HepG2 (cell line): ENCODE data around the gene DAG1. TPM values are rescaled to one million over a fixed set of nuclear protein-coding genes. Genes with fewer than 3 reads are reported as not detected.

ENCODE experiments used
- ADNP ChIP-seq: sonication (generic); formaldehyde crosslinking; IDR thresholded peaks from 2 replicates; pipeline ENCODE4 v1.4.0; 2020; ENCODE audit warnings: missing genetic modification reagents
- CERS6 ChIP-seq: sonication (generic); formaldehyde crosslinking; IDR thresholded peaks from 2 replicates; pipeline ENCODE4 v1.5.0; 2020; ENCODE audit warnings: missing genetic modification reagents
- E2F5 ChIP-seq: sonication (generic); formaldehyde crosslinking; conservative IDR thresholded peaks from 2 replicates; pipeline ENCODE4 v1.4.0; 2020; ENCODE audit warnings: missing genetic modification reagents
- EP300 ChIP-seq, 3 experiments: sonication (generic) in 1 of 3; formaldehyde crosslinking in 1 of 3; IDR thresholded peaks; 2 replicates each; pipeline versions ENCODE4 v1.5.1 to v1.6.1; 2011 to 2020; ENCODE audit warnings: low read depth in 2 of 3, low read length in 2 of 3, borderline replicate concordance in 1 of 3, improper control_type of control experiment in 1 of 3, mild to moderate bottlenecking in 1 of 3, missing genetic modification reagents in 1 of 3, moderate library complexity in 1 of 3
- HMG20A ChIP-seq: IDR thresholded peaks from 2 replicates; pipeline ENCODE4 v1.6.1; 2016; ENCODE audit warnings: borderline replicate concordance
- HNF4A ChIP-seq: sonication (generic); formaldehyde crosslinking; IDR thresholded peaks from 2 replicates; pipeline ENCODE4 v1.4.0; 2020; ENCODE audit warnings: missing genetic modification reagents
- KMT2B ChIP-seq: IDR thresholded peaks from 2 replicates; pipeline ENCODE4 v1.6.1; 2016; ENCODE audit warnings: missing genetic modification reagents, missing compliant biosample characterization
- MED1 ChIP-seq: sonication (generic); formaldehyde crosslinking; IDR thresholded peaks from 2 replicates; pipeline ENCODE4 v1.4.0; 2020; ENCODE audit warnings: missing genetic modification reagents
- MXI1 ChIP-seq: IDR thresholded peaks from 3 replicates; pipeline ENCODE4 v1.6.1; 2012; ENCODE audit warnings: low read depth, low read length, inconsistent platforms, borderline replicate concordance
- PAXIP1 ChIP-seq: sonication (generic); formaldehyde crosslinking; conservative IDR thresholded peaks from 2 replicates; pipeline ENCODE4 v1.4.0; 2020; ENCODE audit warnings: mild to moderate bottlenecking, missing genetic modification reagents, moderate library complexity
- RARA ChIP-seq: IDR thresholded peaks from 2 replicates; pipeline ENCODE4 v1.6.1; 2016; ENCODE audit warnings: missing genetic modification reagents, missing compliant biosample characterization
- RCOR2 ChIP-seq: IDR thresholded peaks from 2 replicates; pipeline ENCODE4 v1.6.1; 2016; ENCODE audit warnings: missing biosample characterization, missing genetic modification reagents
- SOX13 ChIP-seq, 3 experiments: fragments of 450-650 bp in 1 of 3; sonication (generic) in 1 of 3; formaldehyde crosslinking in 1 of 3; IDR thresholded peaks in 2 of 3; conservative IDR thresholded peaks in 1 of 3; 2 replicates each; pipeline versions ENCODE4 v1.5.0 to v1.6.1; 2016 to 2020; ENCODE audit warnings: antibody characterized with exemption in 1 of 3, mild to moderate bottlenecking in 1 of 3, missing compliant biosample characterization in 1 of 3, missing genetic modification reagents in 1 of 3, moderate library complexity in 1 of 3
- ZFY ChIP-seq: sonication (generic); formaldehyde crosslinking; IDR thresholded peaks from 2 replicates; pipeline ENCODE4 v1.4.0; 2020; ENCODE audit warnings: missing genetic modification reagents
- ZNF142 ChIP-seq: sonication (generic); formaldehyde crosslinking; IDR thresholded peaks from 2 replicates; pipeline ENCODE4 v1.4.0; 2020; ENCODE audit warnings: missing genetic modification reagents
- ZNF556 ChIP-seq: sonication (generic); formaldehyde crosslinking; IDR thresholded peaks from 2 replicates; pipeline ENCODE4 v1.4.0; 2020; ENCODE audit warnings: mild to moderate bottlenecking, missing genetic modification reagents, borderline replicate concordance
- ZNF672 ChIP-seq: sonication (generic); formaldehyde crosslinking; IDR thresholded peaks from 2 replicates; pipeline ENCODE4 v1.8.1; 2022; ENCODE audit warnings: missing genetic modification reagents
- ZNF768 ChIP-seq: sonication (generic); formaldehyde crosslinking; IDR thresholded peaks from 2 replicates; pipeline ENCODE4 v1.4.0; 2020; ENCODE audit warnings: missing genetic modification reagents
- ZSCAN12 ChIP-seq: sonication (generic); formaldehyde crosslinking; IDR thresholded peaks from 2 replicates; pipeline ENCODE4 v1.9.0; 2021; ENCODE audit warnings: mild to moderate bottlenecking, missing genetic modification reagents
- polyA plus RNA-seq, 8 experiments: library from polyadenylated mRNA; depleted of rRNA in 3 of 8; stranded (reverse) in 7 of 8; unstranded in 1 of 8; fragments of >200 nt; fragmentation: Illumina TruSeq in 4 of 8; extraction: Trizol in 4 of 8; gene quantifications; 2 replicates each; pipeline versions ENCODE4 v1.2.1 to v1.2.3, GENCODE V29; 2011 to 2016; ENCODE audit warnings: low read depth in 4 of 8, missing spikeins in 1 of 8, mixed read lengths in 1 of 8; ENCODE audit not compliant: insufficient read depth in 1 of 8
- total RNA-seq, 5 experiments: library from RNA; depleted of rRNA; stranded (reverse); fragments of >200 nt; fragmentation: Illumina TruSeq; extraction: Trizol; gene quantifications; 2 replicates each; pipeline ENCODE4 v1.2.3, GENCODE V29; 2016; ENCODE audit warnings: low read depth in 1 of 5

Gene DAG1
- total and polyA plus RNA-seq, 2 of the 13 experiments (the other 11 are each of a cell fraction or from before 2014, with no cell fraction given): 47.3 to 50.4 TPM

DNA sequence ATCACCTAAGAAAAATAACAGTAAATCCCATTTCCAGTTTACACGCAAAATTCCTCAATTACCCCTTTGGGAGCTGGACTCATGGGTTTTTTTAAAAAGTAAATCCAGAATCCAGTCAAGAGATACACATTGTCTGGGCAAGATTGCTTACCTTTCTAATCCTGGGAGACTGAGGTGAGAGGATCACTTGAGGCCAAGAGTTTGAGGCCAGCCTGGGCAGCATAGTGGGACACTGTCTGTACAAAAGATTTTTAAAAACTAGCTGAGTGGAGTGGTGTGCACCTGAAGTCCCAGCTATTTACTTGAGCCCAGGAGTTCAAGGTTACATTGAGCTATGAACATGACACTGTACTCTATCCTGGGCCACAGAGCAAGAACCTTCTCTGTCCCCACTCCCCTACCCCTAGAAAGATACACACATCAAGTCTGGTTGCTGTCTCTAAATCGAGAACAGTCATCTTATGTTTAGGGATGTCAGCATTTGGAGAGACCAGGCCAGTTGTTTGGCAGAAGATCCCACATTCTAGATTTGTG, 39.0 kb downstream of the DAG1 start (continued):
- TF ChIP-seq RARA (CRISPR knock-in tag) (peak; percentile 71), KMT2B (CRISPR knock-in tag) (no peak), ZNF142 (CRISPR knock-in tag) (no peak), RCOR2 (CRISPR knock-in tag) (peak; percentile 29; the same call in 1 of the 2 replicates), ZNF556 (CRISPR knock-in tag) (peak; percentile 21; the same call in 1 of the 2 replicates), SOX13 (IDR thresholded peaks at IDR 0.05) (no peak), SOX13 (CRISPR knock-in tag; conservative IDR thresholded peaks at IDR 0.05 in 1 of 2, IDR thresholded peaks at IDR 0.05 in 1 of 2) (peak in 1 of 2 experiments; percentile 32; a peak in 1 of 4 replicates), MED1 (CRISPR knock-in tag) (no peak; the same call in 1 of the 2 replicates), CERS6 (CRISPR knock-in tag) (no peak), ZFY (CRISPR knock-in tag) (no peak), E2F5 (CRISPR knock-in tag) (no peak), HMG20A (CRISPR knock-in tag) (peak; percentile 41; the same call in 1 of the 2 replicates), ADNP (CRISPR knock-in tag) (no peak), HNF4A (peak; percentile 59), EP300 (IDR thresholded peaks at IDR 0.05; ENCODE audit: low read depth in 2 of 2, low read length in 2 of 2) (peak in 1 of 2 experiments; percentile 11; a peak in 1 of 4 replicates), EP300 (CRISPR knock-in tag; IDR thresholded peaks at IDR 0.05; ENCODE audit: borderline replicate concordance) (no peak), ZSCAN12 (CRISPR knock-in tag) (no peak), PAXIP1 (CRISPR knock-in tag) (peak; percentile 45), ZNF768 (no peak), MXI1 (no peak), ZNF672 (no peak)
